Hematopoietic multipotent progenitor cell treated with erythropoietin and hydrocortisone succinate and interleukin-3 and kit ligand, for 17 days (in vitro differentiated cells): Measurements from ENCODE around the gene ITGAL.
A peak's percentile ranks its signal among the peaks of the same experiment; 100 is the strongest.

Source experiments
- DNase-seq: peaks from one replicate; pipeline ENCODE4 v3.0.0-alpha.2; 2015; ENCODE audit warnings: low spot score

ITGAL gene

GRCh38 chr16:30541502-30542329, 69.2 kb downstream of the ITGAL start:
- DNase-seq, result no peak

DNA sequence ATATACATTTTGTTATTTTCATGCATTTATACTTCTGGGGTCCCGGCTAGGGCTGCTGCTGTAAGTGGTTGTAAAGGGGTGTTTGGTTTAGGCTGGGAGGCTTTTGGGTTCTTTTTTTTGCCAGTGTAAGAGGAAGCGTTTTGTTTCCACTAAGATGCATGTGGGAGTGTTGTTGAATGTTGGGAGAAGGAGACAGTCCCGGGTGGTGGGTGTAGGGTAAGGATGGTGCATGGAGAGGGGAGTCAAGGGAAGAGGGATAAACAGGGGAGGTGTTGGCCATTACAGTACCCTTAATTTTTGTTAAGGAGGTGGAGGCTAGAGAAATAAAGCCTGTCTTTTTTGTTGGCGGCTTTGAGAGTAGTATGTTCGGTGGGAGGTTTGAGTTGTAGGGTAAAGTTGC, 70.5 kb downstream of the ITGAL start:
- DNase-seq, result no peak

GRCh38 chr16:30546115-30546514, 73.6 kb downstream of the ITGAL start:
- no peak for DNase-seq

DNA sequence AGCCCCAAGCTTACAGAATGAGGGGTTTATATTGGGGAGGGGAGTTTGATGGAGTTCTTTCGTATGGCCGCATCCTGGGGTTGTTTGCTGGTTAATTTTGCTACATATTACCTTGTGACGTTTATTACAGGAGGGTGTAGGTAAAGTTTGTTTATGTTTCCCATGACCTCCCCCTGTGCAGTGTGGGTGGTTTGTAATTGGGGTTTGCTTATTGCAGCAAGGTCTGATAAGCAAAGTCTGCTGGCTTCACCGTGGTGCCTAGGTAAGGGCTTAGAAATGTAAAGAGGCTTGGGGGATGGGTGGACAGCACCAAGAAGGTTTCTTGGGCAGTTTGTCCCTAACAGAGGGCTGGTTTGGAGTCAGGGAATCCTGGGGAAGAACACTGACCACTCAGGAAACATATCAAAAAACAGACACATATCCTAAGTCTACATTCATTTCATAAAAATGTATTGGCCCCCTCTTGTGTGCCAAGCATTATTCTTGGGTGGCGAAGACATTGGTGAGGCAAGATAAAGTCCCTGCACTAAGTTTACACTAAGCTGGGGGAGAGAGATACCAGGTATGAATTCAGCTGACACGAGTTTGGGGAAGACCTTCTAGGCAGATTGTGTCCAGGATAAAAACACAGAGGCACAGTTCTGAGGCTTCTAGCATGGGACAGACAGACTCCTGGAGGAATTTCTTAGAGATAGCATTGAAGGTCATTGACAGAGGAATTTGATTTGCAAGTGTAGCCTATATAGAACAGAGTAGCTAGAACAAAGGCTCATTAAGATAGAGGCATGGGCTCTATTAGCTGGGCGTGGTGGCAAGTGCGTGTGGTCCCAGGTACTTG, 76.1 kb downstream of the ITGAL start:
- peak; percentile 34 for DNase-seq

DNA sequence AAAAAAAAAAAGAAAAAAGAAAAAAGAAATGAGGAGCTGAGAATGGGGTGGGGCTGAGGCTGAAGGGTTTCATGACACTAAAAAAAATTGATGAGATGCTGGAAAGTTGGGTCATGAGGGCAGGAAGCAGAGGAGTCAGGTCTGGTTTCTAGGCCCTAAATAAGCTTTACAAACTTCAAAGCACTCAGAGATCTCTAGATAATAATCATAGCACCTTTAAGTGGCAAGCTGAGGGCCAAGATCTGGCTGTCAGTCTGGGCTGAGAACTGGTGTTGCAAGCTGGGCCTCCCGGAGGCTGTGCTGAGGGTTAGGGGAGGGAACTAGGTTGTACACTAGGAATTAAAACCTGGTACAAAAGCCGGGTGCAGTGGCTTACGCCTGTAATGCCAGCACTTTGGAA, 79.2 kb downstream of the ITGAL start:
- DNase-seq, result no peak

GRCh38 chr16:30552956-30553355, 80.4 kb downstream of the ITGAL start:
- DNase-seq, result no peak

DNA sequence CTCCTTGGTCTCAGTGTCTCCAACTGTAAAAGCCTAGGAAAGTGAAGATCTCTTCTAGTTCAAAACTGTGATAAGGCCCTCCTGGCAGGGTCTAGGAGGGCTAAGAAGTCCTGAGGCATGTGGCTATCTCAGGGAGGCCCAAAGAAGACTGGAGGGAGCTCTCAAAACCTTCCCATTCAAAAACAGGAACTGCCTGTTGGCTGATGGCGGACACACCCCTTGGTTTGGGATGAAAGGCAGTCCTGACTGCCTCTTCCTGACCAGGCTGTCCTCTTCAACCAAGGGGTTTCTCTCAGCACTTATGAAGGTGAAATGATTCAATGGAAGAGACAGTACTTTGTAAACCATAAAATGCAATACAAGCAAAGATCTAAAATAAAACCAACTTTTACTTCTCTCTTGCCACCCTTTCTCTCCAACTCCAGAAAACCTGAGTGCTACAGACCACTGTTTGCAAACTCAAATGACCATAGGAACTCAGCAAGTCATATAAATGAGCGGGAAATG, 80.9 kb downstream of the ITGAL start:
- no peak for DNase-seq

DNA sequence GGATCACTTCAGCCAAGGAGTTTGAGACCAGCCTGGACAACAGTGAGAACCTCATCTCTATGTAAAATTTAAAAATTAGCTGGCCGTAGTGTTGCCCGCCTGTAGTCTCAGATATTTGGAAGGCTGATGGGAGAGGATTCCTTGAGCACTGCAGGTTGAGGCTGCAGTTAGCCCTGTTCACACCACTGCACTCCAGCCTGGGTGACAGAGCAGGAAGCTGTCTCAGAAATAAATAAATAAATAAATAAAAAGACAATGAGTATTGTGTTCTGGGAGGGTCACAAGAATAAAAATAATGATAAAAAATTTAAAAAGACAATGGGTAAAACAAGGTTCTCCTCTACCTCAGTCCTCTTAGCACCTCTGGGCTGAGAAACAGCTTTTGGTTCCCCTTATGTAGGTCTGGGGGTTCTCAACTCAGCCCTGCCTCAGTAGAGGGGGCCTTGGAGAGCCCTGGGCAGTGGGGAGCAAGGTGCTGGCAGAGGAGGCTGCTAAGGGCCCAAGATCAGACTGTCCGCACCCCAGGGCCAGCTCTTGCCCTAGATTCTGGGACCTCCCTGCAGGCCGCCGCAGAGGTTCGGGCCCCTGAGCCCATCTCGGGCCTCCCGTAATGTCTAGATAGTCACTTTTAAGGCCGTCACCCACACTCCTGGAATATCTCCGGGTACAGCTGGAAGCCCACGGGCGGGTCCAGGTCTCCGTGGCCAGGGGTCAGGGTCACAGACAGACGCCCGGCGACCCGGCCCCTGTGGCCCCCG, 82.2 kb downstream of the ITGAL start:
- no peak for DNase-seq

- DNase-seq, result no peak
Measured at GRCh38 chr16:30555315-30556124, 83.0 kb downstream of the ITGAL start.

DNA sequence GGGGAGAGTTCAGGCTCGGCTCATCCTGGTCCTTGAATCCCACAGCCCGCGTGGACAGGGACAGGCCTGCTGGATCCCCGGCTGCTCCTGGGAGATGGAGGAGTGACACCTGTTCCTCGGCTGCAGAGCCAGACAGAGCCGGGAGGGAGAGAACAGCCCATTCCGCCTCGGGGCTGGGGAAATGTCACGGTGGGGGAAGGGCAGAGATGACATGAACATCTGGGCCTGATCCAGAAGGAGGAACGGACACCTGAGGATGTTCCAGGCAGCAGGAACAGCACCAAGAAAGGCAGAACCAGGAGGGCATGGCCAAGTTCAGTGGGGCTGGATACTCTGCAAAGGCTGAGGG, 83.6 kb downstream of the ITGAL start:
- DNase-seq, result no peak

DNA sequence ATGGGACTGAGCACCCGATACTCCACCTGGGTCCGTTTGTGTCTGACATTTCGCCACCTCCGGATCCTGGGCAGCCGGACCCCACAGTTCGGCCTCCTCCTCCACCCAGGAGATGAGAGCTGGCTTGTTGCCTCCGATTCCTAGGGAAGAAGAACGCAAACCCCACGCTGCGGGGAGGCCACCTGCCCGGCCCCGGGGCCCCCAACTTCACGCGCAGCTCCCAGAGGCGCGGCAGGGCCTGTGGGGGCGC, 85.1 kb downstream of the ITGAL start:
- no peak for DNase-seq

DNA sequence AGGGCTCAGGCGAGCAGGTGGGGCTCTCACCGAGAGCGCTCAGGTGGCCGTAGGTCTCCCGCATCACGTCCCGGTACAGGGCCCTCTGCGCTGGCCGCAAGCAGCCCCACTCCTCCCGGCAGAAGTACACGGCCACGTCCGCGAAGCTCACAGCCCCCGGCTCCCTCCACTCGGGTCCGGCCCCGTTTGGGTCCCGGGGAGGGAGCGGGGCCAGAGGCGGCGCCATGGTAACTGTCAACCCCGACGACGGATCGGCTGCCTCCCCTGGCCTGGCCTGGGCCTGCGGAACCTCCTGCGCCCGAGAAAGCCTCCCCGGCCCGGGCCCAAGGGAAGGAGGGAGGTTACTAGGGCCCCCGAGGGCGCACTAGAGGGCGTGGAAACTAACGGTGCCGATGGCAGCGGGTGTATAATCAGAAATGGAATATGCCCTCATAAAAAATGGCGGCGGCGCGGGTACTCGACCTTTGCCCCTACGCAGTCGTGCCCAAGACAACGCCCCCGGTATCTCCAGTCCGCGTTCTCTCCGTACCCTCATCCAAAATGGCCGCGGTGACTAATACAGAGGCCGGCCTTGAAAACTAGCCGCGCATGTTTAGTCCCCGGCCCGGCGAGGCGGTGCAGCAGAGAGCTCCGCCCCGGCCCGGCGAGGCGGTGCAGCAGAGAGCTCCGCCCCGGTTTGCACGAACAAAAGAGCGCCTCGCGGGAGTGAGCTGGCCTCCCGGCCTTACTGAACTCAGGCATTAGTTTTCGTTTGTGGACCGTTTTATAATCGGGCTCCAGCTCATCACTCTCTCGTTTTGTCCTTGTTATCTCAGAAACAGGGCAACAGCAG, 85.6 kb downstream of the ITGAL start, which contains the start of gene ZNF764:
Gene ZNF764 (minus strand): TSS at position 418 of the 832 bp plus-strand sequence. CDS start 192 bp downstream, at position 226.
- peak; percentile 98 for DNase-seq

DNA sequence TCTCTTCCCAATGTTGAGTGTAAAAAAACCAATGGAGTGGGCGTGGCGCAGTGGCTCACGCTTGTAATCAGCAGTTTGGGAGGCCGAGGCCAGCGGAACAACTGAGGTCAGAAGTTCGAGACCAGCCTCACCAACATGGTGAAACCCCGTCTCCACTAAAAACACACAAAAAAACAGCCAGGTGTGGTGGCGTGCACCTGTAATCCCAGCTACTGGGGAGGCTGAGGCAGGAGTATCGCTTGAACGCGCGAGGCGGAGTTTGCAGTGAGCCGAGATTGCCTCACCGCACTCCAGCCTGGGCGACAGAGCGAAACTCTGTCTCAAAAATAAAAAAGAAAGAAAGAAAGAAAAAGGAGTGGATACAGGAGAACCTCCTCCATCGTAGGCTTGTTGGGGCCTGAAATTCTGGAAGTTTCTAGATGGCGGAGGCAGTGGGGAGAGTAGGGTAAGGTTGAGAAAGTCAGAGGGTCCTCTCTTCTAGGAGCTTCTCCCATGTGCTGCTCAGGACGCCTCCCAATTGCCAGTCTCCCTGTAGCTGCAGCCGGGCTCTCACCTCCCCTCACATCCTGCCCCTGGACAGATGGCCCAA, 86.3 kb downstream of the ITGAL start:
- DNase-seq, result no peak

GRCh38 chr16:30559690-30560089, 87.1 kb downstream of the ITGAL start:
- DNase-seq, result no peak

DNA sequence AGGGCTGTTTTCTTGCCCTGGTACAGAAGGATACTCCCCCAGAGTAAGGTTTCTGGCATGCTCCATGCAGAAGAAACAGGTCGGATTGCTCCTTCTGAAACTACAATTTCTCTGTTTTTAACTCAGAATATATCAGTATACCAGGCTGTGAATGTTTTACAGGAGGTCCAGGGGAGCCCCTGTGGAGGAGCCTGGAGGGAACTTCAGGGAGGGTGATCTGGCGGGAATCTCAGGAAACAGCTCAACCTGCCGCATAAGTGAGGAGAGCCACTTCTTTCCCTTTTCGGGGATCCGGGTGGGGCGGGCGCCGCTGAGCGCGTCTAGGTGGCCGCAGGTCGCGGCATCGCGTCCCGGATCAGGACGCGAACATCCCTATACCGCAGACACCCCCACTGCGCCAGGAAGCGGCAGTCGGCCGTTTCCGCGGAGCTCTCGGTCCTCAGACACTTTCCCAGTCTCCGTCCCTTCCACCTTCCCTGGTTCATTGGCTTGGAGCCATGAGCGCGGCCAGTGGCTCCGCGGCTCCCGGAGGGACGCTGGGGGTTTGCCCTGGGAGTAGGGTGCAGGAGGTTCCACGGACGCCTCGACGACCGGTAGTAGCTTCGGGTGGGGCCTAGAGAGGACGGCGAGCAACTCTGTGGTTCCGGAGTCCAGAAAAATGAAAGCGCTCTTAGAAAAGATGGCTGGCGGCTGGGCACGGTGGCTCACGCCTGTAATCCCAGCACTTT, 88.7 kb downstream of the ITGAL start:
- DNase-seq, result peak; percentile 42

GRCh38 chr16:30562021-30562420, 89.5 kb downstream of the ITGAL start:
- no peak for DNase-seq

DNA sequence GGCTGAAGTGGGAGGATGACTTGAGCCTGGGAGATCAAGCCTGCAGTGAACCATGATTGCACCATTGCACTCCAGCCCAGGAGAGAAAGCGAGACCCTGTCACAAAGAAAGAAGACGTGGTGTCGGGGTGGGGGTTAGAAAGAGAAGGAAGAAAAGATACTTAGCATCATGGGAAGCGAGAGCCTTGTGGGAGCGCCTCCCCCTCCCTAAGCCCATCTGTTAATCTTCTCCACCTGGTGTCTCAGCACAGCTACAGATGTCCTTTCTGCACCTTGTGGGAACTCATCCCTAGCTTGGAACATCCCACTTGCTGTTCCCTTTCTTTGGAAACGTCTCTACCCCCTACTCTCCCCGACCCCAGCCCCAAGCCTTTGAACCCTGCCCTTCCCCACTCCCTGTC, 93.0 kb downstream of the ITGAL start:
- DNase-seq, result no peak

- no peak for DNase-seq
Measured at GRCh38 chr16:30565984-30566383, 93.4 kb downstream of the ITGAL start.

DNA sequence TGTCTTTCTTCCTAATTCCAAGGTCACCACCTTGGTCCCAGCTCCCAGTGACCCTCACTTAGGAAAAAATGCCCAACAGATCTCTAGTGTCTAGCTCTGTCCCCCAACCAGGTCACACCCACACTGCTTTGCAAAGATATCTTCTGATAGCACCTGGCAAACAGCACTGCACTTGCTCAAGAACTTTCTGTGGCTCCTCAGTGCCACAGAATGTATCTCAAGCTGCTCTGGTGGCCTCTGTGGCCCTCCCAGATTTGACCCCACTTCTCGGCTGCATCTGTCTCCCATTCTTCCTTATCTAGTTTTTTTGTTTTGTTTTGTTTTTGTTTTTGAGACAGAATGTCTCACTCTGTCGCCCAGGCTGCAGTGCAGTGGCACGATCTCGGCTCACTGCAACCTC, 94.0 kb downstream of the ITGAL start:
- DNase-seq, result no peak
